K562 (cell line): ENCODE data around the gene RREB1. TPM values are rescaled to one million over a fixed set of nuclear protein-coding genes. Genes with fewer than 3 reads are reported as not detected.
A peak's percentile ranks its signal among the peaks of the same experiment; 100 is the strongest.

Source experiments
- ASH1L ChIP-seq: fragments of 450-650 bp; IDR thresholded peaks from 2 replicates; pipeline ENCODE4 v1.6.1; 2018; ENCODE audit warnings: borderline replicate concordance, mild to moderate bottlenecking, low read depth; ENCODE audit not compliant: partially characterized antibody
- BRD4 ChIP-seq: fragments of 200-600 bp; sonication (generic); IDR thresholded peaks from 2 replicates; pipeline ENCODE4 v1.6.1; 2017; ENCODE audit warnings: inconsistent platforms
- BRF1 ChIP-seq: IDR thresholded peaks from 3 replicates; pipeline ENCODE4 v1.6.1; 2011; ENCODE audit warnings: borderline replicate concordance, mild to moderate bottlenecking; ENCODE audit not compliant: insufficient read length; ENCODE audit errors: extremely low read depth
- BRF2 ChIP-seq: IDR thresholded peaks from 3 replicates; pipeline ENCODE4 v1.6.1; 2011; ENCODE audit warnings: borderline replicate concordance, mild to moderate bottlenecking; ENCODE audit not compliant: insufficient read length, insufficient read depth
- CEBPB ChIP-seq: fragments of 450-650 bp; IDR thresholded peaks from 2 replicates; pipeline ENCODE4 v1.6.1; 2016; ENCODE audit warnings: missing genetic modification characterization, missing compliant biosample characterization
- CHD4 ChIP-seq: fragments of 200-600 bp; sonication (generic); IDR thresholded peaks from 3 replicates; pipeline ENCODE4 v1.6.1; 2012; ENCODE audit warnings: low read depth, mild to moderate bottlenecking, mixed read lengths, low read length, inconsistent platforms; ENCODE audit not compliant: insufficient read depth, insufficient replicate concordance, poor library complexity, severe bottlenecking
- E2F1 ChIP-seq: sonication (generic); formaldehyde crosslinking; IDR thresholded peaks from 2 replicates; pipeline ENCODE4 v1.8.1; 2023; ENCODE audit warnings: mild to moderate bottlenecking, missing genetic modification reagents, moderate library complexity
- FOS ChIP-seq: IDR thresholded peaks from 3 replicates; pipeline ENCODE4 v1.6.1; 2011; ENCODE audit not compliant: insufficient read length; ENCODE audit errors: extremely low read depth
- HEY1 ChIP-seq: fragments of 250-450 bp; sonication (Bioruptor Pico); IDR thresholded peaks from 2 replicates; pipeline ENCODE4 v1.5.0; 2020; ENCODE audit warnings: mild to moderate bottlenecking, moderate library complexity, borderline replicate concordance
- KDM4B ChIP-seq, 2 experiments: fragments of 450-650 bp in 1 of 2; sonication (generic) in 1 of 2; IDR thresholded peaks; 2 replicates each; pipeline ENCODE4 v1.6.1; 2016 to 2017; ENCODE audit warnings: borderline replicate concordance in 2 of 2, antibody characterized with exemption in 1 of 2, low read depth in 1 of 2, mild to moderate bottlenecking in 1 of 2
- L3MBTL2 ChIP-seq: fragments of 450-650 bp; IDR thresholded peaks from 2 replicates; pipeline ENCODE4 v1.6.1; 2016; ENCODE audit warnings: mild to moderate bottlenecking, moderate library complexity
- MTA1 ChIP-seq: fragments of 450-650 bp; IDR thresholded peaks from 2 replicates; pipeline ENCODE4 v1.6.1; 2017; ENCODE audit warnings: borderline replicate concordance
- NCOA6 ChIP-seq: fragments of 450-650 bp; IDR thresholded peaks from 2 replicates; pipeline ENCODE4 v1.6.1; 2017; ENCODE audit warnings: mild to moderate bottlenecking
- NFATC3 ChIP-seq: fragments of 450-650 bp; IDR thresholded peaks from 2 replicates; pipeline ENCODE4 v1.6.1; 2017; ENCODE audit warnings: mild to moderate bottlenecking
- PRMT5 ChIP-seq: sonication (generic); formaldehyde crosslinking; IDR thresholded peaks from 2 replicates; pipeline ENCODE4 v1.5.0; 2020; ENCODE audit warnings: missing genetic modification reagents
- PURB ChIP-seq: sonication (generic); formaldehyde crosslinking; IDR thresholded peaks from 2 replicates; pipeline ENCODE4 v1.9.0; 2021; ENCODE audit warnings: low read depth, mild to moderate bottlenecking, missing genetic modification reagents
- RBM15 ChIP-seq: fragments of 200-400 bp; formaldehyde crosslinking; IDR thresholded peaks from 2 replicates; pipeline ENCODE4 v1.6.1; 2018; ENCODE audit warnings: mild to moderate bottlenecking, low read length, moderate library complexity; ENCODE audit not compliant: insufficient read depth
- SMAD3 ChIP-seq: fragments of 450-650 bp; formaldehyde crosslinking; conservative IDR thresholded peaks from 2 replicates; pipeline ENCODE4 v1.4.0; 2020; ENCODE audit warnings: mild to moderate bottlenecking
- SMARCB1 ChIP-seq: IDR thresholded peaks from 2 replicates; pipeline ENCODE4 v1.6.1; 2011; ENCODE audit warnings: improper control_type of control experiment, low read depth; ENCODE audit not compliant: insufficient read length
- TGIF2 ChIP-seq: sonication (generic); formaldehyde crosslinking; IDR thresholded peaks from 2 replicates; pipeline ENCODE4 v1.8.1; 2022; ENCODE audit warnings: mild to moderate bottlenecking, missing genetic modification reagents, moderate library complexity
- ZFX ChIP-seq: sonication (generic); formaldehyde crosslinking; IDR thresholded peaks from 2 replicates; pipeline ENCODE4 v1.8.0; 2022; ENCODE audit warnings: mild to moderate bottlenecking, missing genetic modification reagents, moderate library complexity
- ZNF184 ChIP-seq: sonication (generic); formaldehyde crosslinking; IDR thresholded peaks from 2 replicates; pipeline ENCODE4 v1.5.0; 2020; ENCODE audit warnings: missing genetic modification reagents
- ZNF212 ChIP-seq: fragments of 450-650 bp; formaldehyde crosslinking; IDR thresholded peaks from 2 replicates; pipeline ENCODE4 v1.4.0; 2020; ENCODE audit warnings: mild to moderate bottlenecking
- ZNF431 ChIP-seq: sonication (generic); formaldehyde crosslinking; IDR thresholded peaks from 2 replicates; pipeline ENCODE4 v1.8.0; 2022; ENCODE audit warnings: mild to moderate bottlenecking, missing genetic modification reagents
- ZNF695 ChIP-seq: fragments of 450-650 bp; formaldehyde crosslinking; IDR thresholded peaks from 2 replicates; pipeline ENCODE4 v1.4.0; 2020; ENCODE audit warnings: mild to moderate bottlenecking, moderate library complexity
- ZNF830 ChIP-seq: fragments of 250-450 bp; sonication (Bioruptor Pico); IDR thresholded peaks from 2 replicates; pipeline ENCODE4 v1.5.0; 2021; ENCODE audit warnings: mild to moderate bottlenecking
- polyA plus RNA-seq, 8 experiments: library from polyadenylated mRNA; depleted of rRNA in 4 of 8; stranded (reverse) in 5 of 8; unstranded in 3 of 8; fragments of >200 nt; fragmentation: Nextera tagmentation in 2 of 8; fragmentation: Illumina TruSeq in 1 of 8; extraction: Ambion mirVana in 2 of 8; extraction: Trizol in 1 of 8; gene quantifications; 2 replicates each; pipeline versions ENCODE4 v1.2.1 to v1.2.3, GENCODE V29; 2011 to 2014; ENCODE audit warnings: inconsistent platforms in 1 of 8, missing spikeins in 1 of 8
- total RNA-seq, 7 experiments: library from RNA; depleted of rRNA in 6 of 7; stranded (reverse); fragments of >200 nt in 6 of 7; fragmentation: Illumina TruSeq in 2 of 7; extraction: Trizol in 2 of 7; gene quantifications; 2 replicates each; pipeline versions ENCODE4 v1.2.1 to v1.2.3, GENCODE V29; 2011 to 2021; ENCODE audit warnings: low replicate concordance in 1 of 7
- TF ChIP-seq, protein P1 (sequence below): sonication (generic); formaldehyde crosslinking; IDR thresholded peaks from 2 replicates; pipeline ENCODE4 v1.9.0; 2022; ENCODE audit warnings: mild to moderate bottlenecking, missing genetic modification reagents

The RREB1 gene
- total and polyA plus RNA-seq, 9 of the 15 experiments (the other 6 are each of a cell fraction or from before 2014, with no cell fraction given): 3.3 to 64.2 (median 19.3) TPM

DNA sequence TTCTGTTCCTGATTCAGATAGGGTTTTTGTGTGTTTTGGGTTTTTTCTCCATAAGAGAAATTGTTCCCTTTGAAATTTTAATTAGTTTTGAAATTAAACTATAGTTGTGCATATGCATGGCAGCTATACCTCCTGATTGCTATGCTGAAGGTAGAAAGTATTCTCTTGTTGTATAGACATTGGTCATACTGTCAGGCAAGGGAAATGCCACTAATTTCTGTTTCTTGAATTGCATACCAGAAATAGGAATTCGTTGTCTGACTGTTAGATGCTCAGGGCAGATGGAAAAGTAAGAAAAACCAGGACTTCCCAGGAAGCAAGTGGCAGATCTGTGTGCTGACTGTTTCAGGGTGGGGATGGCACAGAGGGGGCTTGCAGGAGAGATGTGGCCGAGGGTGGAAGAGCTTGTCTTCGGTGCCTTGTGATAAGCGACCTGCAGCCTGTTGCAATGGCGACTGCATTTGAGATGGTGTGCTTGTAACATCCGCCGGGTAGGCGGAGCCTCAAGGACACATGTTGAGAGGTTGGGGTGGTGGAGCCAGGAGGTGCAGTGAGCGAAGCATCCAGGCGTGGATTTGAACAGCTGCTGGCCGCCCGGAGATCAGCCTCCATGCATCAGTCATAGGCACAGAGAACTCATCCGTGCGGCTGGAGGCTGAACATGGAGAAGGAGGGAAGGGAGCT lies 42.8 kb downstream of the RREB1 start (continued):
- no peak for TF ChIP-seq TGIF2 (CRISPR knock-in tag)
- peak; percentile 84 for TF ChIP-seq L3MBTL2
- no peak for TF ChIP-seq ASH1L
- TF ChIP-seq RBM15: no peak
- TF ChIP-seq MTA1: peak; percentile 26; the same call in 1 of the 2 replicates
- no peak for TF ChIP-seq FOS
- no peak for TF ChIP-seq NCOA6
- no peak for TF ChIP-seq SMARCB1
- no peak for TF ChIP-seq CHD4
- no peak for TF ChIP-seq BRD4
- no peak for TF ChIP-seq KDM4B (IDR thresholded peaks at IDR 0.05; ENCODE audit: borderline replicate concordance in 2 of 2, low read depth in 1 of 2)
- TF ChIP-seq PURB (CRISPR knock-in tag): no peak
- no peak for TF ChIP-seq ZNF212 (CRISPR knock-in tag)
- TF ChIP-seq, protein P1, sequence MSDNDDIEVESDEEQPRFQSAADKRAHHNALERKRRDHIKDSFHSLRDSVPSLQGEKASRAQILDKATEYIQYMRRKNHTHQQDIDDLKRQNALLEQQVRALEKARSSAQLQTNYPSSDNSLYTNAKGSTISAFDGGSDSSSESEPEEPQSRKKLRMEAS: peak; percentile 90
- no peak for TF ChIP-seq ZFX (CRISPR knock-in tag)
- no peak for TF ChIP-seq ZNF184 (CRISPR knock-in tag)
- no peak for TF ChIP-seq BRF1
- TF ChIP-seq SMAD3 (CRISPR knock-in tag): no peak
- no peak for TF ChIP-seq ZNF830
- peak; percentile 26; the same call in 1 of the 2 replicates for TF ChIP-seq E2F1
- TF ChIP-seq NFATC3: no peak
- no peak for TF ChIP-seq PRMT5
- 0 out of 2 replicates have a peak, but pooled peaks have one; percentile 64 for TF ChIP-seq ZNF695 (CRISPR knock-in tag)
- no peak for TF ChIP-seq BRF2
- no peak for TF ChIP-seq HEY1 (CRISPR knock-in tag)
- peak; percentile 85 for TF ChIP-seq CEBPB (tag)
- no peak for TF ChIP-seq ZNF431 (CRISPR knock-in tag)
